Fibroblast of lung (primary cell): ENCODE data around the gene UNC119B. TPM values are rescaled to one million over a fixed set of nuclear protein-coding genes. Genes with fewer than 3 reads are reported as not detected.

Experiments used
- DNase-seq, 2 donors: peaks; one replicate each; pipeline versions ENCODE4 v3.0.0 to v3.0.0-alpha.2; 2010; ENCODE audit warnings: low read depth in 2 of 2
- H2AFZ ChIP-seq: 2 replicates; pipeline ENCODE4 v1.5.1; 2012; ENCODE audit warnings: low read length, control low read depth, inconsistent platforms
- H3K27ac ChIP-seq: 2 replicates; pipeline ENCODE4 v1.5.1; 2011; ENCODE audit warnings: low read length, control low read depth; ENCODE audit not compliant: insufficient read depth
- H3K27me3 ChIP-seq: 2 replicates; pipeline ENCODE4 v1.5.1; 2011; ENCODE audit warnings: mild to moderate bottlenecking, low read length; ENCODE audit not compliant: control insufficient read depth, insufficient read depth
- H3K36me3 ChIP-seq: 2 replicates; pipeline ENCODE4 v1.5.1; 2011; ENCODE audit warnings: low read length; ENCODE audit not compliant: control insufficient read depth, insufficient read depth
- H3K4me1 ChIP-seq: 2 replicates; pipeline ENCODE4 v1.5.1; 2011; ENCODE audit warnings: low read length; ENCODE audit not compliant: control insufficient read depth, insufficient read depth; ENCODE audit errors: extremely low read depth
- H3K4me2 ChIP-seq: 2 replicates; pipeline ENCODE4 v1.5.1; 2011; ENCODE audit warnings: low read length, control low read depth; ENCODE audit not compliant: insufficient read depth; ENCODE audit errors: extremely low read depth
- H3K4me3 ChIP-seq, 4 experiments: fragments of 200-600 bp in 1 of 4; sonication (generic) in 1 of 4; replicated peaks in 1 of 4; 2 replicates each; pipeline ENCODE4 v1.5.1; 2011 to 2016; ENCODE audit warnings: low read length in 4 of 4, low read depth in 3 of 4, mild to moderate bottlenecking in 3 of 4, control low read depth in 2 of 4, inconsistent platforms in 1 of 4, mixed read lengths in 1 of 4; ENCODE audit not compliant: insufficient read depth in 1 of 4; ENCODE audit errors: control extremely low read depth in 1 of 4
- H3K79me2 ChIP-seq: 2 replicates; pipeline ENCODE4 v1.5.1; 2012; ENCODE audit warnings: mild to moderate bottlenecking, low read length, inconsistent platforms; ENCODE audit not compliant: control insufficient read depth, insufficient read depth
- H3K9ac ChIP-seq: 2 replicates; pipeline ENCODE4 v1.5.1; 2011; ENCODE audit warnings: mild to moderate bottlenecking, low read length, control low read depth; ENCODE audit not compliant: insufficient read depth
- H3K9me3 ChIP-seq: 2 replicates; pipeline ENCODE4 v1.5.1; 2012; ENCODE audit warnings: low read depth, low read length; ENCODE audit not compliant: control insufficient read depth, insufficient read depth
- H4K20me1 ChIP-seq: 2 replicates; pipeline ENCODE4 v1.5.1; 2011; ENCODE audit warnings: low read length; ENCODE audit not compliant: control insufficient read depth, insufficient read depth; ENCODE audit errors: extremely low read depth
- EZH2 ChIP-seq: IDR thresholded peaks from 2 replicates; pipeline ENCODE4 v1.5.1; 2012; ENCODE audit warnings: low read length, control low read depth, mild to moderate bottlenecking; ENCODE audit errors: missing control alignments
- polyA plus RNA-seq, 2 donors: library from polyadenylated mRNA; depleted of rRNA in 1 of 2; stranded (reverse) in 1 of 2; unstranded in 1 of 2; fragments of >200 nt; gene quantifications; 2 replicates each; pipeline ENCODE4 v1.2.1, GENCODE V29; 2011 to 2012; ENCODE audit warnings: missing spikeins in 1 of 2
- total RNA-seq: library from RNA; depleted of rRNA; stranded (reverse); fragments of >200 nt; gene quantifications from 2 replicates; pipeline ENCODE4 v1.2.1, GENCODE V29; 2014
- TF ChIP-seq, protein P1 (sequence below), 2 donors: IDR thresholded peaks in 1 of 2; conservative IDR thresholded peaks in 1 of 2; 1 replicate in 1 of 2; 2 replicates in 1 of 2; pipeline ENCODE4 v1.5.1; 2011 to 2012; ENCODE audit warnings: low read length in 2 of 2, control low read depth in 1 of 2, inconsistent platforms in 1 of 2, low read depth in 1 of 2, mild to moderate bottlenecking in 1 of 2

The UNC119B gene
- total and polyA plus RNA-seq, 2 donors (not counting 1 experiment from before 2014, with no cell fraction given) = 29.1 to 31.2 TPM

DNA sequence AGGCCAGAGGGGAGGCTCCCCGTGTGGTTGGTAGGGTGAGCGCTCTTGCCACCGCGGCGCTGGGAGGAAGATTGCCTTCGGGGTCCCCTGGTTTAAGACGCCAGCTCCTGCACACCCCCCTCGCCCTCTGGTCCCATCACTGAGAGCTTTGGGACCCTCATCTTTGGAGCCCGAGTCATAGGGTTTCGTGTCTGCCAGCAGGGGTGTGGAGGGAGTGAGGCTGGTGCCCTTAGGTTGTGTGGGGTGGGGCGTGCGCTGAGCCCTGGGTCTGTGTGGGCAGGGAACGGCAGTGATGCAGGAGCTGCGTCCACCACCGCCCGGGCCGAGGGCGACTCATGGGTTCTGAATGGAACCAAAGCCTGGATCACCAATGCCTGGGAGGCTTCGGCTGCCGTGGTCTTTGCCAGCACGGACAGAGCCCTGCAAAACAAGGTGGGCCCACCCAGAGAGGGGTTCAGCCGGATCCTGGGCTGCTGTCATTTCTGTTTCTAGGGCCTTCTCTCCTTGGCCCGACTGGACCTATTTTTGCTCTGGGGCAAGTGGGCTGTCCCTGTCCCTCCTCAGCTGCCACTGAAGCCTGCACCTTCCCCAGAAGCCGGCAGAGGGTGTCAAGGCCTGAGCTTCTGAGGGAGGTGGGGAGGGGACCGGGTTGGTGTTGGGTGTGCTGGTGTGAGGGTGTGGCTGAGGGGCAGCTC lies 27.4 kb downstream of the UNC119B start:
- Histone ChIP-seq H3K4me3 (no peak overlapping the region), H4K20me1 (no peaks in the 10 kb centered on the region), H3K36me3 (no peaks in the 10 kb centered on the region), H3K27ac (no peak overlapping the region), H3K4me1 (no peaks in the 10 kb centered on the region), H3K4me2 (no peak overlapping the region), H3K79me2 (no peaks in the 10 kb centered on the region), H2AFZ (no peak overlapping the region), H3K9me3 (no peaks in the 10 kb centered on the region), H3K27me3 (no peaks in the 10 kb centered on the region), H3K9ac (no peak overlapping the region)
- DNase-seq = no peak
- TF ChIP-seq, protein P1, sequence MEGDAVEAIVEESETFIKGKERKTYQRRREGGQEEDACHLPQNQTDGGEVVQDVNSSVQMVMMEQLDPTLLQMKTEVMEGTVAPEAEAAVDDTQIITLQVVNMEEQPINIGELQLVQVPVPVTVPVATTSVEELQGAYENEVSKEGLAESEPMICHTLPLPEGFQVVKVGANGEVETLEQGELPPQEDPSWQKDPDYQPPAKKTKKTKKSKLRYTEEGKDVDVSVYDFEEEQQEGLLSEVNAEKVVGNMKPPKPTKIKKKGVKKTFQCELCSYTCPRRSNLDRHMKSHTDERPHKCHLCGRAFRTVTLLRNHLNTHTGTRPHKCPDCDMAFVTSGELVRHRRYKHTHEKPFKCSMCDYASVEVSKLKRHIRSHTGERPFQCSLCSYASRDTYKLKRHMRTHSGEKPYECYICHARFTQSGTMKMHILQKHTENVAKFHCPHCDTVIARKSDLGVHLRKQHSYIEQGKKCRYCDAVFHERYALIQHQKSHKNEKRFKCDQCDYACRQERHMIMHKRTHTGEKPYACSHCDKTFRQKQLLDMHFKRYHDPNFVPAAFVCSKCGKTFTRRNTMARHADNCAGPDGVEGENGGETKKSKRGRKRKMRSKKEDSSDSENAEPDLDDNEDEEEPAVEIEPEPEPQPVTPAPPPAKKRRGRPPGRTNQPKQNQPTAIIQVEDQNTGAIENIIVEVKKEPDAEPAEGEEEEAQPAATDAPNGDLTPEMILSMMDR (conservative IDR thresholded peaks at IDR 0.05 in 1 of 2, IDR thresholded peaks at IDR 0.05 in 1 of 2; ENCODE audit: low read depth in 1 of 2, low read length in 2 of 2) = peak in 1 of 2 donors; percentile 34
- no peak for TF ChIP-seq EZH2

DNA sequence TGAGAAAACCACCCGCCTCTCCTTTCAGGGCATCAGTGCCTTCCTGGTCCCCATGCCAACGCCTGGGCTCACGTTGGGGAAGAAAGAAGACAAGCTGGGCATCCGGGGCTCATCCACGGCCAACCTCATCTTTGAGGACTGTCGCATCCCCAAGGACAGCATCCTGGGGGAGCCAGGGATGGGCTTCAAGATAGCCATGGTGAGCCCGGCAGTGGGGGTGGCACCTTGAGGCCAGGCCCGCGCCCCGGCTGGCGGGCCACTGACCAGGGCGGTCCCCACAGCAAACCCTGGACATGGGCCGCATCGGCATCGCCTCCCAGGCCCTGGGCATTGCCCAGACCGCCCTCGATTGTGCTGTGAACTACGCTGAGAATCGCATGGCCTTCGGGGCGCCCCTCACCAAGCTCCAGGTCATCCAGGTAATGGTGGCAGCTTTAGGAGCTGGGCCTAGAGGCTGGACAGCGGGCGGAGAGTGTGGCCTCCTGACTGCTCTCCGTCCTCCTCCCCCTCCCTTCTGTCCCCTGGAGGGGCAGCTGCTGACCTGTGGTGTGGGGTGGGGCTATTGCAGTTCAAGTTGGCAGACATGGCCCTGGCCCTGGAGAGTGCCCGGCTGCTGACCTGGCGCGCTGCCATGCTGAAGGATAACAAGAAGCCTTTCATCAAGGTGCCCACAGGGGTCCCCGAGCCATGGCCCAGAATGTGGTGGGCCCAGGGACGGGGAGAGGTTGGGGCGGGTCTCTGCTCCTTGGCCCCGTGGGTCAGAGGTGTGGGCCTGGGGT lies 28.2 kb downstream of the UNC119B start:
- no peak overlapping the region for H2AFZ ChIP-seq
- no peaks in the 10 kb centered on the region for H3K36me3 ChIP-seq
- TF ChIP-seq EZH2 = no peak
- TF ChIP-seq, protein P1 (conservative IDR thresholded peaks at IDR 0.05 in 1 of 2, IDR thresholded peaks at IDR 0.05 in 1 of 2; ENCODE audit: low read depth in 1 of 2, low read length in 2 of 2) = no peak
- no peaks in the 10 kb centered on the region for H3K9me3 ChIP-seq
- H3K79me2 ChIP-seq = no peaks in the 10 kb centered on the region
- H3K4me2 ChIP-seq = no peak overlapping the region
- no peaks in the 10 kb centered on the region for H4K20me1 ChIP-seq
- no peak overlapping the region for H3K4me3 ChIP-seq
- no peak overlapping the region for H3K27ac ChIP-seq
- no peaks in the 10 kb centered on the region for H3K4me1 ChIP-seq
- no peaks in the 10 kb centered on the region for H3K27me3 ChIP-seq
- DNase-seq = no peak
- no peak overlapping the region for H3K9ac ChIP-seq

DNA sequence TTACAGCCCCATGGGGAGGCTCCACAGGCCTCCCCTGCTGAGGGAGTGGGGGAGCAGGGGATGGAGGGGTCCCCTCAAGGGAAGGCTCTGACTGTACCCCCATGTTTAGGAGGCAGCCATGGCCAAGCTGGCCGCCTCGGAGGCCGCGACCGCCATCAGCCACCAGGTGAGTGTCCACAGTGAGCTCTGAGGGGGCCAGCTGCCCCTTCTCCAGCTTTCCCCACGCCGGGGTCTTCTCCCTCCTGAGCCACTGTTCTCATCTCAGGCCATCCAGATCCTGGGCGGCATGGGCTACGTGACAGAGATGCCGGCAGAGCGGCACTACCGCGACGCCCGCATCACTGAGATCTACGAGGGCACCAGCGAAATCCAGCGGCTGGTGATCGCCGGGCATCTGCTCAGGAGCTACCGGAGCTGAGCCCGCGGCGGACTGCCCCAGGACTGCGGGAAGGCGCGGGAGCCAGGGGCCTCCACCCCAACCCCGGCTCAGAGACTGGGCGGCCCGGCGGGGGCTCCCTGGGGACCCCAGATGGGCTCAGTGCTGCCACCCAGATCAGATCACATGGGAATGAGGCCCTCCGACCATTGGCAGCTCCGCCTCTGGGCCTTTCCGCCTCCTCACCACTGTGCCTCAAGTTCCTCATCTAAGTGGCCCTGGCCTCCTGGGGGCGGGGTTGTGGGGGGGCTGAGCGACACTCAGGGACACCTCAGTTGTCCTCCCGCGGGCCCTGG lies 28.9 kb downstream of the UNC119B start:
- Histone ChIP-seq H3K27ac (no peak overlapping the region), H3K9ac (no peak overlapping the region), H3K9me3 (no peaks in the 10 kb centered on the region), H3K4me2 (no peak overlapping the region), H3K79me2 (no peaks in the 10 kb centered on the region), H3K4me1 (no peaks in the 10 kb centered on the region), H3K4me3 (no peak overlapping the region), H4K20me1 (no peaks in the 10 kb centered on the region), H3K36me3 (no peaks in the 10 kb centered on the region), H2AFZ (no peak overlapping the region), H3K27me3 (no peaks in the 10 kb centered on the region)
- no peak for DNase-seq
- TF ChIP-seq EZH2 = no peak
- TF ChIP-seq, protein P1 (conservative IDR thresholded peaks at IDR 0.05 in 1 of 2, IDR thresholded peaks at IDR 0.05 in 1 of 2; ENCODE audit: low read depth in 1 of 2, low read length in 2 of 2) = no peak
